ENCODE data around the gene CCDC124.
"Not testable (repeated sequence)": the region's sequence is repeated elsewhere in the genome, so short reads cannot be mapped to it uniquely, and the experiment has no call there.

CCDC124 gene

GRCh38 chr19:17932485-17933338 is at the start of gene CCDC124:
TSS of gene CCDC124 (plus strand) at chr19:17933015. CDS start at chr19:17936421, 3,406 bp downstream.
- DNase-seq (ENCODE audit: low read depth in 3 of 3): peak; percentile 84 to 92 (median 87)

DNA sequence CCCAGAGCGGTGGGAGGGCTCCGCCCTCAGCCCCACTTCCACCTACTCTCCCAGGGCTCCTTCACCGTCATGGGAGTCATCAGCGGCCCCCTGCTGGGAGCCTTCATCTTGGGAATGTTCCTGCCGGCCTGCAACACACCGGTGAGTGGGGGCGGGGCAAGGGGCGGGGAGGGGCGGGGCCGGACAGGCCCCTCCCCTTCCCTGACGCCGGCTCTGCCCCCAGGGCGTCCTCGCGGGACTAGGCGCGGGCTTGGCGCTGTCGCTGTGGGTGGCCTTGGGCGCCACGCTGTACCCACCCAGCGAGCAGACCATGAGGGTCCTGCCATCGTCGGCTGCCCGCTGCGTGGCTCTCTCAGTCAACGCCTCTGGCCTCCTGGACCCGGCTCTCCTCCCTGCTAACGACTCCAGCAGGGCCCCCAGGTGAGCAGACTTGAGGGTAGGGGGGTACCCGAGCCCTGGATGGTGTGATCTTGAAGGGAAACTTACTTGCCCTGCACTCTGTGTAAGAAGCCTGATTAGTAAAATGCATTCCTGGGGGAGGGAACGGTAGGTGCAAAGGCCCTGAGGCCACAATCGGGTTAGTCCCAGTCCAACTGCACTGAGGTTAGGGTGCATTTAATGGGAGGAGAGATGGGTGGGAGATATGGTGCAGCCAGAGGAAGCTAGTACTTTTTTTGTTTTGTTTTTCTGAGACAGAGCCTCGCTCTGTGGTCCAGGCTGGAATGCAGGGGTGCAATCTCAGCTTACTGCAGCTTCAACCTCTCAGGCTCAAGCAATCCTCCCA is 49.0 kb upstream of the CCDC124 start:
- DNase-seq (ENCODE audit: low read depth in 3 of 3): no peak

DNA sequence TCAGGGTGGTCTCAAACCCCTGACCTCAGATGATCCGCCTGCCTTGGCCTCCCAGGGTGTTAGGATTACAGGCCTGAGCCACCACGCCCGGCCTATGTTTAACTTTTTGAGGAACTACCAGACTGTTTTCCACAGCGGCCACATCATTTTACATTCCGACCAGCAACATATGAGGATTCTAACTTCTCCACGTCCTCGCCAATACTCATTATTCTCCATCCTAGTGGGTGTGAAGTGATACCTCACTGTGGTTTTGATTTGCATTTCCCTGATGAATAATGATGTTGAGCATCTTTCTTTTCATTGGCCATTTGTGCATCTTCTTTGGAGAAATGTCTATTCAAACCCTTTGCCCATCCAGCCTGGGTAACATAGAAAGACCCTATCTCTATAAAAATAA is 46.3 kb upstream of the CCDC124 start:
- no peak for DNase-seq (ENCODE audit: low read depth in 3 of 3)

DNA sequence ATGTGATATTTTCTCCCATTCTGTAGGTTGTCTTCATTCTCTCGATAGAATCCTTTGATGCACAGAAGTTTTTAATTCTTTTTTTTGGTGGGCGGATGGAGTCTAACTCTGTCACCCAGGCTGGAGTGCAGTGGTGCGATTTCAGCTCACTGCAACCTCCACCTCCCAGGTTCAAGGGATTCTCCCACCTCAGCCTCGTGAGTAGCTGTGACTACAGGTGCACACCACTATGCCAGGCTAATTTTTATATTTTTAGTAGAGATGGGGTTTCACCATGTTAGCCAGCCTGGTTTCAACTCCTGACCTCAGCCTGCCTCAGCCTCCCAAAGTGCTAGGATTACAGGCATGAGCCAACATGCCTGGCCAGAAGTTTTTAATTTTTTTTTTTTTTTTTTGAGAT is 45.6 kb upstream of the CCDC124 start:
- not testable (repeated sequence) for DNase-seq (ENCODE audit: low read depth in 3 of 3)

DNA sequence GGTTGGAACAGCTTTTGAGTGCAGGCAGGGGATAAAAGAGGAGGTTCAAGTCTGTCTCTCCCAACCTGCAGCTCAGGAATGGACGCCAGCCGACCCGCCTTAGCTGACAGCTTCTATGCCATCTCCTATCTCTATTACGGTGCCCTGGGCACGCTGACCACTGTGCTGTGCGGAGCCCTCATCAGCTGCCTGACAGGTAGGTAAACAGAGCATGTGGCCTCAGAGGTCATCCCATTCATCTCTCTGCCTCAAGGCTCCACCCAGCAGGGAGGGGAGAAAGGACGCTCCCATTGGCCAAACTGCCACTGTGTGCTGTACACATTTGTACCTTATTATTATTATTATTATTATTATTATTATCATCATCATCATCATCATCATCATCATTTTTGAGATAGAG is 44.6 kb upstream of the CCDC124 start:
- DNase-seq (ENCODE audit: low read depth in 3 of 3): no peak

GRCh38 chr19:17889609-17890214 is 43.1 kb upstream of the CCDC124 start:
- no peak for DNase-seq (ENCODE audit: low read depth in 3 of 3)

DNA sequence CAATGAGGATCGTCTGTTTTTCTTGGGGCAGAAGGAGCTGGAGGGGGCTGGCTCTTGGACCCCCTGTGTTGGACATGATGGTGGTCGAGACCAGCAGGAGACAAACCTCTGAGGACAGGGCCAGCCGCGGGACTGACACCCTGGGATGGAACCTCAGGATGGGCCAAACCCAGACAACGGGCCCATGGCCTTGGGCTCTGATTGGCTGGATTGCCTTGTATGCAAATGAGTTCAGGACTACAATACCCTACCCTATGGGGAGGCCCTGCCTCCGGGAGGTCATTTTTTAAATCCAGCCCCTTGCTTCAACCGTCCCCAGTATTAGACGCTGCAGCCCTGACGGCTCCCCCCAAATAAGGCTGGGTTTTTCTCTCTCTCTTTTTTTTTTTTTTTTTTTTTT is 39.0 kb upstream of the CCDC124 start:
- no peak for DNase-seq (ENCODE audit: low read depth in 3 of 3)

GRCh38 chr19:17902701-17903100 is 30.1 kb upstream of the CCDC124 start:
- DNase-seq (ENCODE audit: low read depth in 3 of 3): no peak

GRCh38 chr19:17908244-17908643 is 24.6 kb upstream of the CCDC124 start:
- DNase-seq (ENCODE audit: low read depth in 3 of 3): no peak

DNA sequence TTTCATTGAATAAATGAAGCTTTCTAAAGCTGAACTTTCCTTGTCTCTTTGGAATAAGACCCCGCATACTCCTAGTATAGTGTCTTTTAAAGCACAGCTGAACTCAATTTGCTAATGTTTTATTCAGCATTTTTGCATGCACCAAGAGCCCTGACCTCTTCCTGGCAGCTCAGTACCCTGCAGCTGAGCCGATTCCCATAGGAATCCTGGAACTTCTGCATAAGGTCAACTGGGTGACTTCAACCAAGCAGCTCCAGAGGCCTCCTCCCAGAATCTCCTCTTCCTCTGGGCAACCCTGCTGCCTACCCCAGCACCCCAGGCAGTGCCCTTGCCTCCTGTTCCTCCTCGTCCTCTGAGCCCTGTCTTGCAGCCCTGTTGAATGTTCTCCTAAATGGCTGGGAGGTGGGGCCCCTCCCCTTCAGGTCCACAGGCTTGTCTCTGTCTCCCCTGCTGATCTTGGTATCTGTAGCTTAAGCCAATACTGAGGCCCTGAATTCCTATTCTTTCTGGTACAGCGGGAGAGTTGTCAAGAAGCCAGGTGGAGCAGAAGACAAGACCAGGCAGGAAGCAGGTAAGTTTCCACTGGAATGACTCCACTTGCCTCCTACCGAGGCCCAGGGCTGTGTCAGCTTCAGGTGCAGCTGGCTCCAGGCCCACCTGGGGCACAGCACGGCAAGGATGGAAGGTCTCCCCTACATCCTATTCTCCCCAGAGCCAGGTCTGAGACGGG is 23.6 kb upstream of the CCDC124 start:
- no peak for DNase-seq (ENCODE audit: low read depth in 3 of 3)

- no peak for DNase-seq (ENCODE audit: low read depth in 3 of 3)
Measured at GRCh38 chr19:17910791-17911360, 21.9 kb upstream of the CCDC124 start.

- DNase-seq (ENCODE audit: low read depth in 3 of 3): no peak
Measured at GRCh38 chr19:17915940-17916593, 16.7 kb upstream of the CCDC124 start.

DNA sequence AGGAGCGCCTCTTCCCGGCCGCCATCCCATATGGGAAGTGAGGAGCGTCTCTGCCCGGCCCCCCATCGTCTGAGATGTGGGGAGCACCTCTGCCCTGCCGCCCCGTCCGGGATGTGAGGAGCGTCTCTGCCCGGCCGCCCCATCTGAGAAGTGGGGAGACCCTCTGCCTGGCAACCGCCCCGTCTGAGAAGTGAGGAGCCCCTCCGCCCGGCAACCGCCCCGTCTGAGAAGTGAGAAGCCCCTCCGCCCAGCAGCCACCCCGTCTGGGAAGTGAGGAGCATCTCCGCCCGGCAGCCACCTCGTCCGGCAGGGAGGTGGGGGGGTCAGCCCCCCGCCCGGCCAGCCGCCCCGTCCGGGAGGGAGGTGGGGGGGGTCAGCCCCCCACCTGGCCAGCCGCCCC is 14.7 kb upstream of the CCDC124 start:
- DNase-seq (ENCODE audit: low read depth in 3 of 3): not testable (repeated sequence)

GRCh38 chr19:17919122-17919521 is 13.7 kb upstream of the CCDC124 start:
- not testable (repeated sequence) for DNase-seq (ENCODE audit: low read depth in 3 of 3)

- DNase-seq (ENCODE audit: low read depth in 3 of 3): no peak
Measured at GRCh38 chr19:17920527-17920926, 12.3 kb upstream of the CCDC124 start.

DNA sequence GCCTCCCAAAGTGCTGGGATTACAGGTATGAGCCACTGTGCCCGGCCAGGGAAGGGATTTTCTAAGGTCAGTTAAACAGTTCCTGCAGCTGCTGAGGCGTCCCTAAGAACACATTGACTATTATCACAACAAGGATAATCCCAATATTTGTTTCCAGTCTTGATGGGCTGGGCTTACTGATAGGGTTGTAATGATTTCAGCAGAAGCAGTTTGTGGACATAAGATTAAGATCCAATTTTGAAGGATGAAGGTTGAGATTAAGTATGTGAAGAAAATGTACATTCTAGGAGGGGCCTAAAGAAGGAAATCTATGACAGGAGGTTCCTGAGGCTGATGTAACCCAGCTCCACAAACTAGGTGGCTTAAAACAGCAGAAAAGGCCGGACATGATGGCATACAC is 10.7 kb upstream of the CCDC124 start:
- no peak for DNase-seq (ENCODE audit: low read depth in 3 of 3)

- DNase-seq (ENCODE audit: low read depth in 3 of 3): no peak
Measured at GRCh38 chr19:17926044-17926443, 6.8 kb upstream of the CCDC124 start.

- no peak for DNase-seq (ENCODE audit: low read depth in 3 of 3)
Measured at GRCh38 chr19:17929056-17929455, 3.8 kb upstream of the CCDC124 start.

DNA sequence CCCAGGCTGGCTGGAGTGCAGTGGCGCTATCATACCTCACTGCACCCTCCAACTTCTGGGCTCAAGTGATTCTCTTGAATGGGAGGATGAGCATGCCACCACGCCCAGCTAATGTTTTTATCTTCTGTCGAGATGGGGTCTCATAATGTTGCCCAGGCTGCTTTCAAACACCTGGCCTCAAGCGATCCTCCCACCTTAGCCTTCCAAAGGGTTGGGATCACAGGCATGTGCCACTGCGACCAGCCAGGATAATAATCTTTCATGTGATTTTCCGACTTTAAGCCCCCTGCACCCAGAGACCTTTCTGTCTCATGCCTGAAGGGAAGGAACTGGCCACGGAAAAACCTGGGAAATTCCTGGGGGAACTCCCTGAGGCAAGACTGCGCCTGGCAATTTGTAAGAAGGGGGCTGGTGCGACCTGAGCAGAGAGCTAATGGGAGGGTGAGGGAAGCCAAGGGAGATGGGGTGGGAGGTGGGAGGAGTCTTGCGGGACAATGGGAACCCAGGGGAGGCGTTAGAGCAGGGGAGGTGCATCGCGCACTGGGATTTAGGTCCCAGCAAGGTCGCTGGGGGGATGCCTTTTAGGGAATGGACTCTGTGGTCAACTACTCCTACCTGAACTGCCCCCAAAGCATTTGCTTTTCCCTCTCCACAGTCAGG is 1.2 kb upstream of the CCDC124 start:
- no peak for DNase-seq (ENCODE audit: low read depth in 3 of 3)

- DNase-seq (ENCODE audit: low read depth in 3 of 3): no peak
Measured at GRCh38 chr19:17933414-17934129, 757 bp downstream of the CCDC124 start.
